ENCODE data around the gene ETS1. TPM values are rescaled to one million over a fixed set of nuclear protein-coding genes. Genes with fewer than 3 reads are reported as not detected.

The ETS1 gene
- polyA plus RNA-seq, 4 donors, result 5.1 to 31.5 (median 20.9) TPM

DNA sequence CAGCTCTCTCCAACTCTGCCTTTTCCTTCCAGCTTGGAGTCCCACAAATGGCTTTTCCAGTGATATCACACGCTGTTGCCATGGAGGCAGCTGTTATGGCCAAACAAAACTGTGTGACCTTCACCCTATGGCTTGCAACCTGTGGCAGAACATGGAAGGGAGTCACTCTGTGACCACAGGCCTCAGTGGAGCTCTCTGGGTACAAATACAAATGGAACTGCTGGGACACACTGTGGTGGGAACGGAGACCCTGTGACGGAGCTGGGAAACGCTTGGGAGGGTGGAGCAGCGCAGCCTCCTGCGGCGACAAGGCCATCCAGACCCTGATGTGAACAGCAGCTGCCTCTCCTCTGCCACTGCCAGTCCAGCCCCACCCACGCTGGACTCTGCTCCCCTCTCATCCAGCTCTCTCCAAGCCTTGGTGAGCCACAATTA, 162.5 kb downstream of the ETS1 start:
- Histone ChIP-seq H3K9me3 (ENCODE audit: control insufficient read depth in 2 of 2, insufficient read depth in 1 of 2, low read depth in 1 of 2, low read length in 1 of 2) (no peaks in the 10 kb centered on the region), H3K36me3 (ENCODE audit: control insufficient read depth in 3 of 3, insufficient read depth in 2 of 3, low read depth in 1 of 3, low read length in 3 of 3) (no peaks in the 10 kb centered on the region), H3K27me3 (ENCODE audit: control insufficient read depth in 3 of 3, insufficient read depth in 3 of 3, low read length in 3 of 3) (no peaks in the 10 kb centered on the region), H3K4me3 (ENCODE audit: low read depth in 1 of 3, low read length in 3 of 3) (no peak overlapping the region), H3K27ac (ENCODE audit: low read depth in 1 of 3, low read length in 2 of 3) (peak overlapping the region; percentile 91), H3K4me1 (ENCODE audit: control insufficient read depth in 3 of 3, insufficient read depth in 2 of 3, low read depth in 1 of 3, low read length in 2 of 3) (peaks cover 0 to 39% (median 5%) of the 10 kb centered on the region in 3 donors)
- 16 to 47% (median 36%) methylated on average over 8 of the region's 8 CpGs for WGBS, 3 donors
- FAIRE-seq (no peak), DNase-seq (peak; percentile 97 to 99)

DNA sequence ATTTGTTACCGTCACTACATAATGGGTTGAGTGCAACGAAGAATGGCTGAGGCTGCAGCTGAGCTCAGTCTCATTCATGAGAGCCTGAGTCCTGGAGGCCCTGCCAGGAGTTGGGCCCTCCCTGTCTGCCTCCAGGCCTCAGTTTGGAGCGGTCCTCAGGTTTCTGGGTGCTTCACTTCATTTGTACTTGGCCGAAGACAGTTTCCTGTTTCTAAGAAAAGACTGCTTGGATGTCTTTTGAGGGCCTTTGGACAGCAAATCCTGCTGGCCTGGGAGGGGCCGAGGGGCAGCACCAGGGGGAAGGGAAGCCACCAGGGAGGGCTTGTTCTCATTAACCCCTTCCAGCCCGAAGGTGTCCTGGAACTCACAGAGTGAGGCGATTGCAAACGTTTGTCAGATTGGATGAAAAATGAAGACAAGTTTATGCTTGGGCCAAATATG, 163.1 kb downstream of the ETS1 start:
- FAIRE-seq, result no peak
- Histone ChIP-seq H3K36me3 (ENCODE audit: control insufficient read depth in 3 of 3, insufficient read depth in 2 of 3, low read depth in 1 of 3, low read length in 3 of 3) (no peaks in the 10 kb centered on the region), H3K9me3 (ENCODE audit: control insufficient read depth in 2 of 2, insufficient read depth in 1 of 2, low read depth in 1 of 2, low read length in 1 of 2) (no peaks in the 10 kb centered on the region), H3K4me1 (ENCODE audit: control insufficient read depth in 3 of 3, insufficient read depth in 2 of 3, low read depth in 1 of 3, low read length in 2 of 3) (peaks cover 0 to 39% (median 5%) of the 10 kb centered on the region in 3 donors), H3K4me3 (ENCODE audit: low read depth in 1 of 3, low read length in 3 of 3) (no peak overlapping the region), H3K27ac (ENCODE audit: low read depth in 1 of 3, low read length in 2 of 3) (peak overlapping the region; percentile 91), H3K27me3 (ENCODE audit: control insufficient read depth in 3 of 3, insufficient read depth in 3 of 3, low read length in 3 of 3) (no peaks in the 10 kb centered on the region)
- peak; percentile 38 to 78 for DNase-seq
- 28 to 41% (median 35%) methylated on average over 8 of the region's 8 CpGs for WGBS, 3 donors

DNA sequence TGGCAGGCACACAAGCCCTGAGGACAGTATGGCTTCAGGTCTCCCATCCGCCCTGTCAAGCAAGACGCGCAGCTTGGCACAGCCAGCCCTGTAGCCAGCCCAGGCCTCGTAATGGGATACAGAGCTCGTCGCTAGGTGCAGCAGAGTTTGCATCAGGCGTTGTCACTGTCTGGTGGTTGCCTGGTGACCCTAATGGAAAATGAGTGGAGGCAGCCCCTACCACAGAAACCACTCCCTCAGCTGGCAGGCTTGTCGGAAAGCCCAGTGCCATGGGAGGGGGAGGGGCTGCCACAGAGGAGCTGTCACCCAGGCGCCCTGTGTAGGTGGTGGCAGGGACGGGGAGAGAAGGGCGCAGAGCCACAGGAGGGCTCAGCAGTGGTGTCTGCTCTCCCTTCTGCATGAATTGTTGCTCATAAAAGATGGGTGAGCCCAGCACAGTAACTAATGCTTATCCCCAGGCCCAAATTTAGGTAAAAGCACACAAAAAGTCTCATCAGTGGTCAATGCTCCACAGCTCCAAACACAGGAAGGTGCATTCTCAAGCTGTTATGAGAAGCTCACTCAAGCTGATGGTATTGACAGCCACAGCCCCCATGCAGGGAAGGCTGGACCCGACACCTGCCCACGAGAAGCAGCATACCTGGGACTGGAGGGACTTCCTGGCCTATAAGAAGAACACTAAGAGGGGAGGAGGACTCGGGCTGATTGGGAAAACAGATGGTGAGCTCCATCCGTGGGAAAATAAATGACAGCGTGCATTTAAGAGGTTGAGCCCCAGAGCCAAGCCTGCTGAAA, 164.6 kb downstream of the ETS1 start:
- WGBS, 3 donors, result 80 to 92% (median 83%) methylated on average over 16 of the region's 16 CpGs
- no peak for FAIRE-seq
- no peaks in the 10 kb centered on the region for H3K9me3 ChIP-seq (ENCODE audit: control insufficient read depth in 2 of 2, insufficient read depth in 1 of 2, low read depth in 1 of 2, low read length in 1 of 2)
- H3K4me3 ChIP-seq (ENCODE audit: low read depth in 1 of 3, low read length in 3 of 3), result no peak overlapping the region
- peaks cover 0 to 39% (median 5%) of the 10 kb centered on the region in 3 donors for H3K4me1 ChIP-seq (ENCODE audit: control insufficient read depth in 3 of 3, insufficient read depth in 2 of 3, low read depth in 1 of 3, low read length in 2 of 3)
- H3K27ac ChIP-seq (ENCODE audit: low read depth in 1 of 3, low read length in 2 of 3), result peak overlapping the region in 2 of 3 donors; percentile 19 to 32
- DNase-seq, result peak; percentile 22 to 27
- no peaks in the 10 kb centered on the region for H3K27me3 ChIP-seq (ENCODE audit: control insufficient read depth in 3 of 3, insufficient read depth in 3 of 3, low read length in 3 of 3)
- H3K36me3 ChIP-seq (ENCODE audit: control insufficient read depth in 3 of 3, insufficient read depth in 2 of 3, low read depth in 1 of 3, low read length in 3 of 3), result no peaks in the 10 kb centered on the region

DNA sequence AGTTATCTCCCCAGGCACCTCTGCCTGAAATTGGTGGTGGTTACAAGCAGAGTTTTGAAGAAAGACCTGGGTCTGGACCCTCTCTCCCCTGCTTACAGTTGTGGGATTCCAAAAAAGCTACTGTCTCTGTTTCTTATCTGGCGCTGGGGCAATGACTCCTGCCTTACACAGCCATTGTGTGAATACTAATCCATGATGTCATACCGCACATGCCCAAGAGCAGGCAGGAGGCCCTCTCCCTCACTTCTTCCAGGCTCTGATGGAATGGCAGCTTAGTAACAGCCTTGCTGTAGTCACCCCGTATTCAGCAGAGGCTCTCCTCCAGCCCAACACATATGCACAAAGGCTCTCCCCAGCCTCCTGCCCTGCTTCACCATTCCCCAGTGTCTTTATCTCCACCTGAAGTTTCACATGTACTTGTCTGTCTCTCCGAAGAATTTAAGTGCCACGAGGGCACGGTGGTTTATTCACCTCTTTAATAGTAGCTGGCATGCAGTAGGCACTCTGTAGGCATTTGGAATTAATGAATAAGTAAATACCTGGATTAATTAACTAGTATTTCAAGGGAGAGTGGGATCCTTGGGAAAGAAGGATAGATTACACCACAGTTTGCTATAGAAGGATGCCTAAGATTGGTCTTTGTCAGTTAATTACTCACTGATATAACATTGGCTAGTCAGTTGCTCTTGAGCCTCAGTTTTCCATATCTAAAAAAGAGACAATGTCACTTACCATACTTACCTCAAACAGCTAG, 165.6 kb downstream of the ETS1 start:
- Histone ChIP-seq H3K4me3 (ENCODE audit: low read depth in 1 of 3, low read length in 3 of 3) (no peak overlapping the region), H3K27me3 (ENCODE audit: control insufficient read depth in 3 of 3, insufficient read depth in 3 of 3, low read length in 3 of 3) (no peaks in the 10 kb centered on the region), H3K36me3 (ENCODE audit: control insufficient read depth in 3 of 3, insufficient read depth in 2 of 3, low read depth in 1 of 3, low read length in 3 of 3) (no peaks in the 10 kb centered on the region), H3K27ac (ENCODE audit: low read depth in 1 of 3, low read length in 2 of 3) (peak overlapping the region in 1 of 3 donors; percentile 51), H3K4me1 (ENCODE audit: control insufficient read depth in 3 of 3, insufficient read depth in 2 of 3, low read depth in 1 of 3, low read length in 2 of 3) (peaks cover 0 to 39% (median 5%) of the 10 kb centered on the region in 3 donors), H3K9me3 (ENCODE audit: control insufficient read depth in 2 of 2, insufficient read depth in 1 of 2, low read depth in 1 of 2, low read length in 1 of 2) (no peaks in the 10 kb centered on the region)
- FAIRE-seq, result no peak
- DNase-seq, result peak in 1 of 2 donors; percentile 24
- 88 to 95% (median 89%) methylated on average over 6 of the region's 6 CpGs for WGBS, 3 donors

DNA sequence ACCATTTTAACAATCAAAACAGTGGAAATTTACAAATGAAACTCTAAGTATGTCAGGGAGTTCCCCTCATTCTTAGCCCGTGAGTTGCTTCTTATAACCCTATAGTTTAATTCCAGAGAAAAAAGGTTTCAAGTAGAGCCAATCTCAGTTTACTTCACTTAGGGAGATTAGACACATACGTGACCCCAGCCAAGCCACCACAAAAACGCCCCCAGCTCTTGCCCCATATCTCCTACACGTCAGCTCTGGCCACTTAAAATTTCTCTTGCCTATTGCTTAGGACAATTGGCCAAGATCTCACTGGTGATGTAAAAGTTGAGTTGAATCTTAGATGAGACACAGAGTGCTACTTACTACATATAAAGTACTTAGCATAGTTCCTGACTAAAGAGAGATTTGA, 166.4 kb downstream of the ETS1 start:
- DNase-seq (no peak), FAIRE-seq (no peak)
- no peaks in the 10 kb centered on the region for H3K9me3 ChIP-seq (ENCODE audit: control insufficient read depth in 2 of 2, insufficient read depth in 1 of 2, low read depth in 1 of 2, low read length in 1 of 2)
- no peak overlapping the region for H3K27ac ChIP-seq (ENCODE audit: low read depth in 1 of 3, low read length in 2 of 3)
- H3K4me3 ChIP-seq (ENCODE audit: low read depth in 1 of 3, low read length in 3 of 3), result no peak overlapping the region
- peaks cover 0 to 38% (median 5%) of the 10 kb centered on the region in 3 donors for H3K4me1 ChIP-seq (ENCODE audit: control insufficient read depth in 3 of 3, insufficient read depth in 2 of 3, low read depth in 1 of 3, low read length in 2 of 3)
- no peaks in the 10 kb centered on the region for H3K27me3 ChIP-seq (ENCODE audit: control insufficient read depth in 3 of 3, insufficient read depth in 3 of 3, low read length in 3 of 3)
- no peaks in the 10 kb centered on the region for H3K36me3 ChIP-seq (ENCODE audit: control insufficient read depth in 3 of 3, insufficient read depth in 2 of 3, low read depth in 1 of 3, low read length in 3 of 3)
- 70 to 92% (median 87%) methylated on average over 4 of the region's 4 CpGs for WGBS, 3 donors

DNA sequence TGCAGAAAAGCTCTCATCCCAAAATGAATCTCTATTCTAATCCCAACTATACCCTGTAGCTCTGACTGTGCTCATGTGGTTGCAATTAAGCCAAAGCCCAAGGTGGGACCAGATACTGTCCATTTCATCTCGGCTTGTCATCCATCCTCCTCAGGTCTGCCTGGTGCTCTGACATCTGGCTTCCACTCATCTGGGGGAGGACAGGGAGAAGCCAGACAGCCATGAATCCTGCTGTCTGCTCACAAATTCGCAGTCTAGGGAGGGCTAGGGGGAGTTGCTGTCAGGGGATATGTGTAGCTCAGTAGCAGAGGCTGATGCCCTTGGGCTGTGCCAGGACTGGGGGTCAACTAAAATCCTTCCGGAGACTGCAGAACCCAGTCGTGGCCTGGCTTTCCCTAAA, 167.1 kb downstream of the ETS1 start:
- DNase-seq (no peak), FAIRE-seq (no peak)
- H3K4me1 ChIP-seq (ENCODE audit: control insufficient read depth in 3 of 3, insufficient read depth in 2 of 3, low read depth in 1 of 3, low read length in 2 of 3), result peaks cover 0 to 31% (median 5%) of the 10 kb centered on the region in 3 donors
- 91 to 98% (median 93%) methylated on average over 4 of the region's 4 CpGs for WGBS, 3 donors
- H3K4me3 ChIP-seq (ENCODE audit: low read depth in 1 of 3, low read length in 3 of 3), result no peak overlapping the region
- no peaks in the 10 kb centered on the region for H3K27me3 ChIP-seq (ENCODE audit: control insufficient read depth in 3 of 3, insufficient read depth in 3 of 3, low read length in 3 of 3)
- no peaks in the 10 kb centered on the region for H3K9me3 ChIP-seq (ENCODE audit: control insufficient read depth in 2 of 2, insufficient read depth in 1 of 2, low read depth in 1 of 2, low read length in 1 of 2)
- H3K27ac ChIP-seq (ENCODE audit: low read depth in 1 of 3, low read length in 2 of 3), result peak overlapping the region in 1 of 3 donors; percentile 12
- H3K36me3 ChIP-seq (ENCODE audit: control insufficient read depth in 3 of 3, insufficient read depth in 2 of 3, low read depth in 1 of 3, low read length in 3 of 3), result no peaks in the 10 kb centered on the region

DNA sequence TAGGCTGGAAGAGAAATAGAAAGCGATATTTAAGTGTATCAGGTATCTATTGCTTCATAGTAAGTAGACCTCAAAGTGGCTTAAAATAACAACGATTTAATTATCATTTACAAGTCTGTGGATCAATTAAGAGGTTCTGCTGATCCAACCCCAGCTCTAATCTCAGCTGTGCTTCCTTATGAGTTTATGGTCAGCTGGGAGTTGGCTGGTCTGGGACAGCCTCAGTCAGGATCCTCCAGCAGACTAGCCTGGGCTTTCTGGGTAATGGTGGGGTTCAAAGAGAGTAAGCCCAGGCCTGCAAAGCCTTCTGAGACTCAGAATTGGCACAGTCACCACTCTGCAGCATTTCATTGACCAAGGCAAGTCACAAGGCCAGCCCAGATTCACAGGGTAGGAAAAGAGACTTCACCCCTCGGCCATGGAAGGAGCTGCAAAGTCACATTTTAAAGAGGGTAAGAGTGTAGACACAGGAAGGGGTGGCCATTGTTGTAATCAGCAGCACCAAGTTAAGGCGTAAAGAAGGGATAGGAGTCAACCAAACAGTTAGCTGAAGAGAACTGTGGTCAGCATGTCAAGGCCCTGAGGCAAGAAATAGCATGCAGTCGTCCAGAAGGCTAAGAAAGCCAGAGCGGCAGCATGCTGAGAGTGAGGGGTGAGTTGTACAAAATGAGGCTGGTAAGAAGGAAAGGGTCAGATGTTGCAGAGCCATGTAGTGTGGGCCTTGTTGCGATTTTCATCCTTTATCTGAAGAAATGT, 168.2 kb downstream of the ETS1 start:
- no peak for FAIRE-seq

More for the DNA sequence above, 168.2 kb downstream of the ETS1 start:
- H3K9me3 ChIP-seq (ENCODE audit: control insufficient read depth in 2 of 2, insufficient read depth in 1 of 2, low read depth in 1 of 2, low read length in 1 of 2), result no peaks in the 10 kb centered on the region
- H3K4me3 ChIP-seq (ENCODE audit: low read depth in 1 of 3, low read length in 3 of 3), result no peak overlapping the region
- peak in 1 of 2 donors; percentile 28 for DNase-seq
- no peaks in the 10 kb centered on the region for H3K36me3 ChIP-seq (ENCODE audit: control insufficient read depth in 3 of 3, insufficient read depth in 2 of 3, low read depth in 1 of 3, low read length in 3 of 3)
- peaks cover 0 to 21% (median under 1%) of the 10 kb centered on the region in 3 donors for H3K4me1 ChIP-seq (ENCODE audit: control insufficient read depth in 3 of 3, insufficient read depth in 2 of 3, low read depth in 1 of 3, low read length in 2 of 3)
- WGBS, 3 donors, result 87 to 91% (median 91%) methylated on average over 7 of the region's 7 CpGs
- no peaks in the 10 kb centered on the region for H3K27me3 ChIP-seq (ENCODE audit: control insufficient read depth in 3 of 3, insufficient read depth in 3 of 3, low read length in 3 of 3)
- no peak overlapping the region for H3K27ac ChIP-seq (ENCODE audit: low read depth in 1 of 3, low read length in 2 of 3)

Measured in small intestine (tissue), 7 donors.